Neuronal stem cell (in vitro differentiated cells): ENCODE data around the gene APH1A.
A peak's percentile ranks its signal among the peaks of the same experiment; 100 is the strongest.

Experiments used
- DNase-seq: peaks from one replicate; pipeline ENCODE4 v3.0.0-alpha.2; 2013; ENCODE audit warnings: low spot score
- H2AFZ ChIP-seq: one replicate; pipeline ENCODE4 v1.6.1; 2013; ENCODE audit warnings: mild to moderate bottlenecking, low read length, inconsistent platforms
- H2AK5ac ChIP-seq: 2 replicates; pipeline ENCODE4 v1.6.1; 2013; ENCODE audit warnings: low read depth, mild to moderate bottlenecking, inconsistent platforms, low read length, moderate library complexity, mixed read lengths
- H2BK120ac ChIP-seq: 2 replicates; pipeline ENCODE4 v1.6.1; 2013; ENCODE audit warnings: low read depth, mild to moderate bottlenecking, inconsistent platforms, low read length, moderate library complexity, mixed read lengths
- H2BK12ac ChIP-seq: one replicate; pipeline ENCODE4 v1.6.1; 2013; ENCODE audit warnings: low read length, inconsistent platforms
- H2BK15ac ChIP-seq: 2 replicates; pipeline ENCODE4 v1.6.1; 2013; ENCODE audit warnings: mild to moderate bottlenecking, low read length, inconsistent platforms, mixed read lengths
- H2BK5ac ChIP-seq: one replicate; pipeline ENCODE4 v1.6.1; 2013; ENCODE audit warnings: inconsistent platforms, mild to moderate bottlenecking, low read length, moderate library complexity
- H3K14ac ChIP-seq: one replicate; pipeline ENCODE4 v1.6.1; 2013; ENCODE audit warnings: low read length, inconsistent platforms
- H3K18ac ChIP-seq: 2 replicates; pipeline ENCODE4 v1.6.1; 2013; ENCODE audit warnings: low read length, inconsistent platforms
- H3K23ac ChIP-seq: 2 replicates; pipeline ENCODE4 v1.6.1; 2013; ENCODE audit warnings: low read depth, mild to moderate bottlenecking, mixed read lengths, low read length, inconsistent platforms; ENCODE audit not compliant: poor library complexity
- H3K27ac ChIP-seq: replicated peaks from 3 replicates; pipeline ENCODE4 v1.5.1; 2013; ENCODE audit warnings: low read length, inconsistent platforms
- H3K27me3 ChIP-seq, 3 experiments: 2 replicates each; pipeline ENCODE4 v1.6.1; 2013; ENCODE audit warnings: low read length in 3 of 3, mild to moderate bottlenecking in 2 of 3, inconsistent platforms in 1 of 3, low read depth in 1 of 3, mixed read lengths in 1 of 3, moderate library complexity in 1 of 3; ENCODE audit not compliant: control insufficient read depth in 3 of 3, insufficient read depth in 3 of 3
- H3K36me3 ChIP-seq, 2 donors: replicated peaks in 1 of 2; 2 replicates each; pipeline ENCODE4 v1.6.1; 2013; ENCODE audit warnings: low read length in 2 of 2; ENCODE audit not compliant: control insufficient read depth in 2 of 2, insufficient read depth in 2 of 2
- H3K4ac ChIP-seq: 2 replicates; pipeline ENCODE4 v1.6.1; 2013; ENCODE audit warnings: inconsistent platforms, mild to moderate bottlenecking, low read length, moderate library complexity
- H3K4me1 ChIP-seq, 2 donors: 1 replicate in 1 of 2; 2 replicates in 1 of 2; pipeline ENCODE4 v1.6.1; 2013; ENCODE audit warnings: low read length in 2 of 2, low read depth in 1 of 2; ENCODE audit not compliant: control insufficient read depth in 2 of 2, insufficient read depth in 1 of 2
- H3K4me2 ChIP-seq: one replicate; pipeline ENCODE4 v1.6.1; 2013; ENCODE audit warnings: mild to moderate bottlenecking, low read length, inconsistent platforms; ENCODE audit not compliant: insufficient read depth, poor library complexity, severe bottlenecking
- H3K4me3 ChIP-seq, 2 donors: 2 replicates each; pipeline ENCODE4 v1.5.1; 2013; ENCODE audit warnings: low read length in 2 of 2, mild to moderate bottlenecking in 2 of 2, inconsistent platforms in 1 of 2, moderate library complexity in 1 of 2
- H3K79me1 ChIP-seq: one replicate; pipeline ENCODE4 v1.6.1; 2013; ENCODE audit warnings: low read depth, mild to moderate bottlenecking, inconsistent platforms, low read length, moderate library complexity
- H3K9ac ChIP-seq: one replicate; pipeline ENCODE4 v1.6.1; 2013; ENCODE audit warnings: mild to moderate bottlenecking, low read depth, low read length, inconsistent platforms; ENCODE audit not compliant: poor library complexity
- H3K9me3 ChIP-seq, 2 donors: replicated peaks in 1 of 2; 2 replicates each; pipeline versions ENCODE3 to v1.6.1; 2013; ENCODE audit warnings: low read length in 2 of 2, mild to moderate bottlenecking in 2 of 2, inconsistent platforms in 1 of 2, low read depth in 1 of 2, mixed read lengths in 1 of 2, moderate library complexity in 1 of 2; ENCODE audit not compliant: control insufficient read depth in 2 of 2, insufficient read depth in 1 of 2
- H4K8ac ChIP-seq: one replicate; pipeline ENCODE4 v1.6.1; 2013; ENCODE audit warnings: low read depth, mild to moderate bottlenecking, inconsistent platforms, low read length, moderate library complexity
- H4K91ac ChIP-seq: one replicate; pipeline ENCODE4 v1.6.1; 2013; ENCODE audit warnings: low read length, low read depth, mild to moderate bottlenecking, inconsistent platforms; ENCODE audit not compliant: poor library complexity
- WGBS, 2 donors: extraction: QIAGEN DNeasy Blood & Tissue Kit; methylation state at CpG; one replicate each; pipeline ENCODE4 v1.1.7; 2013; ENCODE audit warnings: missing lambda C conversion rate in 2 of 2, mixed read lengths in 1 of 2; ENCODE audit not compliant: insufficient read length in 2 of 2, insufficient replicate concordance in 1 of 2; ENCODE audit errors: extremely low coverage in 2 of 2; 5-methylcytosine and 5-hydroxymethylcytosine counted together

The APH1A gene

DNA sequence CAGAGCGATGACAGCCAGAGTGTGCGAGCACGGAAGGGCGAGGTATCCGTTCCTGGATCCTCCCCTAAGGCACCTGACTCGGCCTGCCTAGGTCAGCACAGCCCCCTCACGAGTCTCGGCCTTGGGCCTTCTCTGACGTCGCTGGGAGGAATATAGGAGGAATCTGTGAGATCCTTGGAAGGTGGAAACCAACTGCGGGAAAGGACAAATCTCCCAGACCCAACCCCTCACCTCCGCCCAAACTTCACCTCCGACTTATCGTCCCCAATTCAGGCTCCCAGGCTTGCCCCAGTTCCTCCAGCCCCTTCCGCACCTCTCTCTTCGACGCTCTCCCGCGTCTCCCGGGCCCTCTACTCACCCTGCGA, 494 bp downstream of the APH1A start:
- Histone ChIP-seq H3K79me1 (peaks cover 10% of the 10 kb centered on the region), H3K9me3 (no peaks in the 10 kb centered on the region), H2AK5ac (peak overlapping the region; percentile 92), H2AFZ (peak overlapping the region; percentile 87), H2BK5ac (no peak overlapping the region), H3K9ac (peak overlapping the region; percentile 95), H3K4ac (no peak overlapping the region), H3K4me1 (peaks cover 15% of the 10 kb centered on the region in 2 donors), H4K8ac (no peak overlapping the region), H3K14ac (peak overlapping the region; percentile 65), H2BK120ac (no peak overlapping the region), H3K27me3 (no peaks in the 10 kb centered on the region), H3K23ac (peak overlapping the region; percentile 25), H3K27ac (no peak overlapping the region), H3K36me3 (peaks cover 27 to 44% of the 10 kb centered on the region in 2 donors), H4K91ac (no peak overlapping the region), H3K4me2 (peak overlapping the region; percentile 92), H2BK15ac (no peak overlapping the region), H2BK12ac (peak overlapping the region; percentile 16), H3K18ac (peak overlapping the region; percentile 83), H3K4me3 (peak overlapping the region; percentile 85 to 95)
- WGBS, 2 donors: no CpG with 5 or more reads among the region's 21 CpGs
- DNase-seq: no peak

- Histone ChIP-seq H3K4me1 (peaks cover 11 to 12% of the 10 kb centered on the region in 2 donors), H3K9ac (peak overlapping the region; percentile 95), H3K36me3 (peaks cover 30 to 48% of the 10 kb centered on the region in 2 donors), H3K27ac (no peak overlapping the region), H3K4me2 (peak overlapping the region; percentile 92), H3K79me1 (peaks cover 10% of the 10 kb centered on the region), H2AK5ac (peak overlapping the region; percentile 18), H2BK120ac (no peak overlapping the region), H3K9me3 (no peaks in the 10 kb centered on the region), H2BK15ac (no peak overlapping the region), H3K27me3 (no peaks in the 10 kb centered on the region), H2BK5ac (no peak overlapping the region), H3K4me3 (peak overlapping the region; percentile 85 to 95), H3K14ac (no peak overlapping the region), H4K8ac (no peak overlapping the region), H2AFZ (no peak overlapping the region), H3K23ac (peak overlapping the region; percentile 14), H3K4ac (no peak overlapping the region), H2BK12ac (no peak overlapping the region), H3K18ac (no peak overlapping the region), H4K91ac (no peak overlapping the region)
- WGBS, 2 donors: no CpG with 5 or more reads among the region's 6 CpGs
- no peak for DNase-seq
Observed at GRCh38 chr1:150267896-150268295, 920 bp downstream of the APH1A start.

- Histone ChIP-seq H3K4me2 (no peak overlapping the region), H2BK12ac (no peak overlapping the region), H3K27me3 (no peaks in the 10 kb centered on the region), H2BK15ac (no peak overlapping the region), H4K8ac (no peak overlapping the region), H3K4me3 (no peak overlapping the region), H2BK5ac (no peak overlapping the region), H3K9ac (no peak overlapping the region), H3K23ac (no peak overlapping the region), H2AFZ (no peak overlapping the region), H2AK5ac (no peak overlapping the region), H3K27ac (no peak overlapping the region), H3K79me1 (peaks cover 17% of the 10 kb centered on the region), H3K18ac (no peak overlapping the region), H3K9me3 (no peaks in the 10 kb centered on the region), H2BK120ac (no peak overlapping the region), H3K36me3 (peaks cover 43 to 75% of the 10 kb centered on the region in 2 donors), H3K4me1 (peaks cover 17 to 20% of the 10 kb centered on the region in 2 donors), H3K4ac (no peak overlapping the region), H4K91ac (no peak overlapping the region), H3K14ac (no peak overlapping the region)
- no CpG with 5 or more reads among the region's 6 CpGs for WGBS, 2 donors
- no peak for DNase-seq
Observed at GRCh38 chr1:150263549-150263948, 5.3 kb downstream of the APH1A start.

GRCh38 chr1:150262388-150263320, 6.2 kb downstream of the APH1A start:
- no peak overlapping the region for H3K4me2 ChIP-seq
- H4K91ac ChIP-seq: no peak overlapping the region
- no peak overlapping the region for H3K4me3 ChIP-seq
- no peak overlapping the region for H3K14ac ChIP-seq
- H2BK12ac ChIP-seq: no peak overlapping the region
- H3K36me3 ChIP-seq: peaks cover 43 to 73% of the 10 kb centered on the region in 2 donors
- H2AK5ac ChIP-seq: no peak overlapping the region
- H3K79me1 ChIP-seq: peaks cover 9% of the 10 kb centered on the region
- no peak overlapping the region for H2AFZ ChIP-seq
- no peak overlapping the region for H3K18ac ChIP-seq
- no peak overlapping the region for H2BK5ac ChIP-seq
- H4K8ac ChIP-seq: no peak overlapping the region
- no peak overlapping the region for H3K9ac ChIP-seq
- no CpG with 5 or more reads among the region's 6 CpGs for WGBS, 2 donors
- no peak overlapping the region for H3K4ac ChIP-seq
- no peak overlapping the region for H3K27ac ChIP-seq
- no peaks in the 10 kb centered on the region for H3K9me3 ChIP-seq
- no peak overlapping the region for H2BK15ac ChIP-seq
- no peak for DNase-seq
- no peak overlapping the region for H2BK120ac ChIP-seq
- H3K4me1 ChIP-seq: peaks cover 13 to 20% of the 10 kb centered on the region in 2 donors
- H3K27me3 ChIP-seq: no peaks in the 10 kb centered on the region
- H3K23ac ChIP-seq: no peak overlapping the region
